Suppressor macrophage (primary cell): ENCODE results near the gene TOR1AIP2.

Source experiments
- DNase-seq, 4 experiments: peaks; one replicate each; pipeline ENCODE4 v3.0.0-alpha.2; 2020 to 2022
- total RNA-seq, 17 experiments: gene quantifications; one replicate each; lab custom pipeline; 2026; ENCODE audit warnings: mixed read lengths in 6 of 17, inconsistent platforms in 3 of 17; lab: John Stamatoyannopoulos, UW

TOR1AIP2 gene
- 144 to 255 (median 208) reads per million in 17 experiments for total RNA-seq

- DNase-seq, result peak; percentile 89 to 93 (median 91)
Measured at GRCh38 chr1:179877586-179878265, at the start of gene TOR1AIP2. Gene TOR1AIP2 (minus strand): TSS chr1:179877803. CDS start chr1:179852665, 25,138 bp downstream.

- no peak for DNase-seq
Measured at GRCh38 chr1:179926850-179927205, 49.2 kb upstream of the TOR1AIP2 start.

GRCh38 chr1:179925922-179926849, 48.6 kb upstream of the TOR1AIP2 start:
- peak in 2 of 4 experiments; percentile 9 to 13 for DNase-seq

- no peak for DNase-seq
Measured at GRCh38 chr1:179925302-179925701, 47.7 kb upstream of the TOR1AIP2 start.

GRCh38 chr1:179924268-179924667, 46.7 kb upstream of the TOR1AIP2 start:
- DNase-seq, result no peak

- DNase-seq, result peak; percentile 12 to 52 (median 33)
Measured at GRCh38 chr1:179923029-179923428, 45.4 kb upstream of the TOR1AIP2 start.

GRCh38 chr1:179921981-179922872, 44.6 kb upstream of the TOR1AIP2 start:
- no peak for DNase-seq

GRCh38 chr1:179921472-179921871, 43.9 kb upstream of the TOR1AIP2 start:
- DNase-seq, result no peak

GRCh38 chr1:179917601-179918429, 40.2 kb upstream of the TOR1AIP2 start:
- no peak for DNase-seq

- no peak for DNase-seq
Measured at GRCh38 chr1:179911812-179912211, 34.2 kb upstream of the TOR1AIP2 start.

GRCh38 chr1:179910934-179911333, 33.3 kb upstream of the TOR1AIP2 start:
- no peak for DNase-seq

- no peak for DNase-seq
Measured at GRCh38 chr1:179889589-179889988, 12.0 kb upstream of the TOR1AIP2 start.

- peak in 3 of 4 experiments; percentile 23 to 46 (median 41) for DNase-seq
Measured at GRCh38 chr1:179888071-179888470, 10.5 kb upstream of the TOR1AIP2 start.

GRCh38 chr1:179883745-179884138, 6.1 kb upstream of the TOR1AIP2 start:
- DNase-seq, result peak in 2 of 4 experiments; percentile 8 to 24

- peak in 3 of 4 experiments; percentile 45 to 57 (median 56) for DNase-seq
Measured at GRCh38 chr1:179883040-179883744, 5.6 kb upstream of the TOR1AIP2 start.

- peak; percentile 99 for DNase-seq
Measured at GRCh38 chr1:179882253-179883039, 4.8 kb upstream of the TOR1AIP2 start, which contains the start of gene TOR1AIP1. Gene TOR1AIP1 (plus strand): TSS chr1:179882285. CDS start chr1:179882503, 218 bp downstream.

- DNase-seq, result peak in 2 of 4 experiments; percentile 81 to 86
Measured at GRCh38 chr1:179881642-179882252, 4.1 kb upstream of the TOR1AIP2 start.

GRCh38 chr1:179879797-179880196, 2.2 kb upstream of the TOR1AIP2 start:
- DNase-seq, result no peak

GRCh38 chr1:179876300-179876715, 1.3 kb downstream of the TOR1AIP2 start:
- DNase-seq, result peak in 2 of 4 experiments; percentile 46 to 51
